ENCODE data around the gene FARS2.
A peak's percentile ranks its signal among the peaks of the same experiment; 100 is the strongest.

The FARS2 gene

GRCh38 chr6:5475779-5476178, 214.5 kb downstream of the FARS2 start:
- TF ChIP-seq POLR2A (IDR thresholded peaks at IDR 0.05; ENCODE audit: extremely low read depth, insufficient read length) (no peak), CTCF (IDR thresholded peaks at IDR 0.05; ENCODE audit: low read depth, low read length) (no peak), MAX (IDR thresholded peaks at IDR 0.05; ENCODE audit: low read depth, low read length) (no peak), MYC (IDR thresholded peaks at IDR 0.05; ENCODE audit: low read depth, low read length) (no peak)
- no peak for DNase-seq (ENCODE audit: low read depth)
- no peak overlapping the region for H3K4me3 ChIP-seq (ENCODE audit: low read depth, low read length)

- no peak for DNase-seq (ENCODE audit: low read depth)
- TF ChIP-seq MYC (IDR thresholded peaks at IDR 0.05; ENCODE audit: low read depth, low read length) = no peak
- no peak overlapping the region for H3K4me3 ChIP-seq (ENCODE audit: low read depth, low read length)
These were observed 217.1 kb downstream of the FARS2 start for GRCh38 chr6:5478380-5478779.

- H3K4me3 ChIP-seq (ENCODE audit: low read depth, low read length) = no peak overlapping the region
- no peak for DNase-seq (ENCODE audit: low read depth)
- TF ChIP-seq MAX (IDR thresholded peaks at IDR 0.05; ENCODE audit: low read depth, low read length) = no peak
- TF ChIP-seq POLR2A (IDR thresholded peaks at IDR 0.05; ENCODE audit: extremely low read depth, insufficient read length) = no peak
- no peak for TF ChIP-seq CTCF (IDR thresholded peaks at IDR 0.05; ENCODE audit: low read depth, low read length)
- no peak for TF ChIP-seq MYC (IDR thresholded peaks at IDR 0.05; ENCODE audit: low read depth, low read length)
These were observed 219.7 kb downstream of the FARS2 start for GRCh38 chr6:5481033-5481432.

GRCh38 chr6:5481750-5482149, 220.4 kb downstream of the FARS2 start:
- DNase-seq (ENCODE audit: low read depth) = peak; percentile 52
- H3K4me3 ChIP-seq (ENCODE audit: low read depth, low read length) = no peak overlapping the region
- no peak for TF ChIP-seq CTCF (IDR thresholded peaks at IDR 0.05; ENCODE audit: low read depth, low read length)
- TF ChIP-seq MYC (IDR thresholded peaks at IDR 0.05; ENCODE audit: low read depth, low read length) = no peak
- no peak for TF ChIP-seq MAX (IDR thresholded peaks at IDR 0.05; ENCODE audit: low read depth, low read length)
- TF ChIP-seq POLR2A (IDR thresholded peaks at IDR 0.05; ENCODE audit: extremely low read depth, insufficient read length) = no peak

- no peak for DNase-seq (ENCODE audit: low read depth)
- no peak for TF ChIP-seq CTCF (IDR thresholded peaks at IDR 0.05; ENCODE audit: low read depth, low read length)
- no peak for TF ChIP-seq MAX (IDR thresholded peaks at IDR 0.05; ENCODE audit: low read depth, low read length)
- TF ChIP-seq POLR2A (IDR thresholded peaks at IDR 0.05; ENCODE audit: extremely low read depth, insufficient read length) = no peak
- no peak for TF ChIP-seq MYC (IDR thresholded peaks at IDR 0.05; ENCODE audit: low read depth, low read length)
These were observed 221.3 kb downstream of the FARS2 start for GRCh38 chr6:5482619-5483018.

GRCh38 chr6:5484692-5485091, 223.4 kb downstream of the FARS2 start:
- no peak for DNase-seq (ENCODE audit: low read depth)
- H3K4me3 ChIP-seq (ENCODE audit: low read depth, low read length) = no peak overlapping the region
- no peak for TF ChIP-seq POLR2A (IDR thresholded peaks at IDR 0.05; ENCODE audit: extremely low read depth, insufficient read length)
- TF ChIP-seq MAX (IDR thresholded peaks at IDR 0.05; ENCODE audit: low read depth, low read length) = no peak
- TF ChIP-seq MYC (IDR thresholded peaks at IDR 0.05; ENCODE audit: low read depth, low read length) = no peak
- TF ChIP-seq CTCF (IDR thresholded peaks at IDR 0.05; ENCODE audit: low read depth, low read length) = no peak

More at GRCh38 chr6:5482619-5483018, 221.3 kb downstream of the FARS2 start:
- H3K4me3 ChIP-seq (ENCODE audit: low read depth, low read length) = no peak overlapping the region

Data from NB4 (cell line).